NCI-H748 treated with DMSO at 0.1 percent for 48 hours (cell line): Measurements from ENCODE around the gene PCNT.
A peak's percentile ranks its signal among the peaks of the same experiment; 100 is the strongest.

Experiments
- DNase-seq: peaks from one replicate; lab custom pipeline; 2025; lab: John Stamatoyannopoulos, UW

PCNT gene, protein sequence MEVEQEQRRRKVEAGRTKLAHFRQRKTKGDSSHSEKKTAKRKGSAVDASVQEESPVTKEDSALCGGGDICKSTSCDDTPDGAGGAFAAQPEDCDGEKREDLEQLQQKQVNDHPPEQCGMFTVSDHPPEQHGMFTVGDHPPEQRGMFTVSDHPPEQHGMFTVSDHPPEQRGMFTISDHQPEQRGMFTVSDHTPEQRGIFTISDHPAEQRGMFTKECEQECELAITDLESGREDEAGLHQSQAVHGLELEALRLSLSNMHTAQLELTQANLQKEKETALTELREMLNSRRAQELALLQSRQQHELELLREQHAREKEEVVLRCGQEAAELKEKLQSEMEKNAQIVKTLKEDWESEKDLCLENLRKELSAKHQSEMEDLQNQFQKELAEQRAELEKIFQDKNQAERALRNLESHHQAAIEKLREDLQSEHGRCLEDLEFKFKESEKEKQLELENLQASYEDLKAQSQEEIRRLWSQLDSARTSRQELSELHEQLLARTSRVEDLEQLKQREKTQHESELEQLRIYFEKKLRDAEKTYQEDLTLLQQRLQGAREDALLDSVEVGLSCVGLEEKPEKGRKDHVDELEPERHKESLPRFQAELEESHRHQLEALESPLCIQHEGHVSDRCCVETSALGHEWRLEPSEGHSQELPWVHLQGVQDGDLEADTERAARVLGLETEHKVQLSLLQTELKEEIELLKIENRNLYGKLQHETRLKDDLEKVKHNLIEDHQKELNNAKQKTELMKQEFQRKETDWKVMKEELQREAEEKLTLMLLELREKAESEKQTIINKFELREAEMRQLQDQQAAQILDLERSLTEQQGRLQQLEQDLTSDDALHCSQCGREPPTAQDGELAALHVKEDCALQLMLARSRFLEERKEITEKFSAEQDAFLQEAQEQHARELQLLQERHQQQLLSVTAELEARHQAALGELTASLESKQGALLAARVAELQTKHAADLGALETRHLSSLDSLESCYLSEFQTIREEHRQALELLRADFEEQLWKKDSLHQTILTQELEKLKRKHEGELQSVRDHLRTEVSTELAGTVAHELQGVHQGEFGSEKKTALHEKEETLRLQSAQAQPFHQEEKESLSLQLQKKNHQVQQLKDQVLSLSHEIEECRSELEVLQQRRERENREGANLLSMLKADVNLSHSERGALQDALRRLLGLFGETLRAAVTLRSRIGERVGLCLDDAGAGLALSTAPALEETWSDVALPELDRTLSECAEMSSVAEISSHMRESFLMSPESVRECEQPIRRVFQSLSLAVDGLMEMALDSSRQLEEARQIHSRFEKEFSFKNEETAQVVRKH (N-terminal part only)

GRCh38 chr21:46323710-46324389 lies at the start of gene PCNT, which contains the start of gene C21orf58:
TSS of gene PCNT (plus strand) at chr21:46324156. CDS start at chr21:46324229, 73 bp downstream.
TSS of gene C21orf58 (minus strand) at chr21:46323870. CDS start at chr21:46322738, 1,132 bp downstream.
- DNase-seq = peak; percentile 93

DNA sequence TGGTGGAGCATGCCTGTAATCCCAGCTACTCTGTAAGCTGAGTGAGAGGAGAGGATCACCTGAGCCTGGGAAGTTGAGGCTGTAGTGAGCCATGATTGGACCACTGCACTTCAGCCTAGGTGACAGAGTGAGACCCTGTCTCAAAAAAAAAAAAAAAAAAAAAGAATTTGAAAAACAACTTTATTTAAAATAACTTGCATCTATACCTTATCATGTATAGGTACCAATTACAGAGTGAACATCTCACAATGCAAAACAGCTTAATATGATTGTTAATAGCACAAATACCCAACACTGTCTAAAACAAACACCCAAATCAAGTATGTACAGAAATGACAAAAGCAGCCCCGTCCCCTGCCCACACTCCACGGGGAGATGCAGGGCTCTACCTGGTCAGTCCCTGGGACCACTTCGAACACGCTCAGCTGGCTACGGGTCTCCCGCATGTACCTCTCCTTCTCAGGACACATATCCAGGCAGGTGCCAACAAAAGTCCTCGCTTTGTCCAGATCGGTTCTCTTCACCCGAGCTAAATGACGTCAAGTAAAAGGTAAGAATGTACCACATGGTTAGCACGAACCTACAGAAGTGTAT lies 49.1 kb upstream of the PCNT start:
- DNase-seq = no peak

DNA sequence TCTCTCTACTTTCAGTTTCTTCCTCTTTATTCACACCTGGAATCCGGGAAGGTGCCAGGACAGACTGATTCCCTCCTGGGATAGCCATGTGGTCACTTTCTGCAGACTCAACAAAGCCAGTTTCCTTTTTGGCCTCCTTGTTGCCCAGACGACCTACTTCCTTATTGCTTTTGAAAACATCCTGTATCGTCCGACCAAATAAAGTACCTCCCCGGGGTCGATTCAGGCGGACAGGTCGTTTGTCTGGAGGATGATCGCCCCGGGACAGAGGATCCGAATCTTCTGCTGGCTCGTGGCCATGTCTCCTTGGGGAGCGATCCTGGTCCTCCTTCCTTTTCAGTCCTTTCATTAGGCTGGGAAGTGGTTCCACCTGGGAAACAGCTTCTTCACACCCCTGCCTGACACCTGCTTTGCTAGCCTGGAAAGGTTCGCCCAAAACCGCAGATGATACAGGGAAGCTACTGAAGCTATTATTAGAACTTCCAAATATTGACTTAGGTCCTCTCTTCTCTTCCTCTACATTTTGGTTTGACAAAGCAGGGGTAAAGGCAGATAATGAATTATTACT lies 39.8 kb upstream of the PCNT start:
- DNase-seq = no peak

DNA sequence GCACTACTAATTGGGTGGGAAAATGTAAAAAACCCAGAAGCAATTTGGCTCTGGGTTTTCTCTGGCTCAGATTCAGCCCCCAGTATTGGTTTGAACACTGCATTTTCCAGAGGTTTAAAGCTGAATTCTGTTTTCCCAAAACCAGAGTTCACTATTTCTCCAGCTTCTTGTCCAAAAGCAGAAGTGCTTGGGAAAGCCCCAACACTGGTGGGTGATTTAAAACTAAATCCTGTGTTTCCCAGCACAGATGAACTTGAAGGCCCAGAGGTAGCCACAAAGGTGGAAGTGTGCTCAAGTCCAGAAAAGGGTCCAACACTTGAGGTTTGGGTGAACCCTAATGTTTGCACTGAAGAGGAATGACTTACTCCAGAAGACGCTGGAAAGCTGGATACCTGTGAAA lies 39.2 kb upstream of the PCNT start:
- DNase-seq = no peak

GRCh38 chr21:46285206-46285661 lies 38.7 kb upstream of the PCNT start, which contains the start of gene MCM3AP:
TSS of gene MCM3AP (minus strand) at chr21:46285611. CDS start at chr21:46285286, 325 bp downstream.
- DNase-seq = no peak

- peak; percentile 60 for DNase-seq
These were observed 38.0 kb upstream of the PCNT start, which contains the start of gene YBEY for GRCh38 chr21:46285761-46286647. TSS of gene YBEY (plus strand) at chr21:46286342. CDS start at chr21:46286914, 572 bp downstream.

- no peak for DNase-seq
These were observed 37.3 kb upstream of the PCNT start for GRCh38 chr21:46286648-46287002.

- DNase-seq = no peak
These were observed 36.4 kb upstream of the PCNT start for GRCh38 chr21:46287541-46287940.

GRCh38 chr21:46289655-46290179 lies 34.2 kb upstream of the PCNT start:
- no peak for DNase-seq

DNA sequence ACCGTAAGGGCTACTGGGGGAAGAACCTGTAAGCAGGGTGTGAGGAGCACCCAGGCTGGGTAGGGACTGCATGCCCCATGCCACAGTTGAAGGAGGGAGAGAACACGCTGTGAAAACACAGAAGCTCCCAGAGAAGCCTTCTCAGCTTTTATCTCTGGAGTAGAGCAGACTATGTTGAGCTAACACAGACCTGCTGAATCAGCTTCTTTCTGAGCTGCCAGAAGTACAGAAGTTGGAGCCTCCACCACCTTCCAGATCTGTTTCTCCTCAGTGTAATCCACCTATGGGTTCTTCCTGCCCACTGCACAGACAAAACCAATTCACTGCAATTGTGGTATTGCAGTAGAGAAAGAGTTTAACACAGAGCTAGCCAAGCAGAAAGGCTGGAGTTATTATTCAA lies 32.4 kb upstream of the PCNT start:
- no peak for DNase-seq

DNA sequence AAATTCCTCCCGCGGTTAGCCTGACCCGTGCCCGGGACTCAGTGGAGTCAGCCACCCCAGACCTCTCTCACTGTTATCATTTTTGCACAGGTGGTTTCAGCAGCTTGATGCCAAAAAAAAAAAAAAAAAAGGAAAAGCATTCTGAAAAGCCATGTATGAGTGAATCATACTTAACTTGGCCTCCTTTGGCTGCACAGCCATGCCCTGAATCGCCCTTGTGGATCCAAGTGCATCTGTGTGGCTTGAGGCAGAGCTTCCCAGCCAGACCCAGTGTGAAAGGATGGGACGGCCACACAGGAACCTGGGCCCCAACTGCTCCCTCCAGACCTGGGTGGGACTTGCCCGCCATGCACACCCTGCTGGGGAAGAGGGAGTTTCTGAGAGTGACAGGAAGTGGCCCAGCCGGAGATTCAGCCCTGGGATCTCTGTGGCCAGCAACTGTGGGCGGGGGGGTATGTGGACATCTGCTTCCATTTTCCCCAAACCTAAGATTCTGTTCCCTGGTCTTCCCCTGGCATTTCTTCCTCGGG lies 29.2 kb upstream of the PCNT start:
- no peak for DNase-seq

DNA sequence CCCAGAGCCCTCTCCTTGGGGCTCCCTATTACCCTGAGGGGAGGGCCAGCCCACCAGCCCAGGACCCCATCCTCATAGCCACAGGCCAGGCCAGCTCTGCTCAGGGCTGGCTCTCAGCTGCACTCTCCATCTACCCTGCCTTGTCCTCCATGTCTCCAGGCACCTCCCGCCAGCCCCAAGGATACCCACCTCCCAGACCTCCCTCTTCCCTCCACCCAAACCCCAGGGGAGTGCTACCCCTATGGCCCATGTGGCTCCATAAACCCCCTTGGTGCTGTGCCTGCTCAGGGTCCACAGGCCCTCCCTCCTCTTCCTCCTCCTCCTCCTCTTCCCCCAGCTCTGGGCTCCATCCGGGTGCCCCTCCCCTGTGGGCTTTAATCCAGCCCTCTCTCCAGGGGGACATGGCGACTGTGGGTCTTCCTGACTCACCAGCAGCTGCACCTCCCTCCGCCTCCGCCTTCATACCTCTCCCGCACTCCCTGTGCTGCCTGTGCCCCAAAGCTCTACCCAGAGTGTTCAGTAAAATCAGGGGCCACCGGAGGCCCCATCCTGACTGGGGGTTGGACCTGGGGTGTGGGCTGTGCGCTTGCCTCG lies 28.7 kb upstream of the PCNT start:
- DNase-seq = no peak

GRCh38 chr21:46295996-46296752 lies 27.8 kb upstream of the PCNT start:
- DNase-seq = no peak

GRCh38 chr21:46297338-46298271 lies 26.4 kb upstream of the PCNT start:
- DNase-seq = peak; percentile 40

DNA sequence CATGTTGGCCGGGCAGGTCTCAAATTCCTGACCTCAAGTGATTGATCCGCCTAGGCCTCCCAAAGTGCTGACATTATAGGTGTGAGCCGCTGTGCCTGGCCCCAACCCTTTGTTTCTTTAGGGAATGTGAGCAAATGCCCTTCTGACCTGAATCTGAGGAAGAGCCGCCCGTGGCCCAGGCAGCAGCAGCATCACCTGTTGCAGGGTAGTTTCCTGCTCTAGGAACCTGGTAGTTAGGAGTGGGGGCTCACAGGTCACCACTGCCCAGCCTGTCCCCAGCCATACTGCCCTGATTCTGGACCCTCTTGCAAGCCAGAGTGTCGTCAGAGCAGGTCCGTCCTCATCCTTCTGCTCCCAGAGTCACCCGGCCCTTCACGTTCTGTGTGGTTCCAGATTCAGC lies 24.8 kb upstream of the PCNT start:
- DNase-seq = no peak

DNA sequence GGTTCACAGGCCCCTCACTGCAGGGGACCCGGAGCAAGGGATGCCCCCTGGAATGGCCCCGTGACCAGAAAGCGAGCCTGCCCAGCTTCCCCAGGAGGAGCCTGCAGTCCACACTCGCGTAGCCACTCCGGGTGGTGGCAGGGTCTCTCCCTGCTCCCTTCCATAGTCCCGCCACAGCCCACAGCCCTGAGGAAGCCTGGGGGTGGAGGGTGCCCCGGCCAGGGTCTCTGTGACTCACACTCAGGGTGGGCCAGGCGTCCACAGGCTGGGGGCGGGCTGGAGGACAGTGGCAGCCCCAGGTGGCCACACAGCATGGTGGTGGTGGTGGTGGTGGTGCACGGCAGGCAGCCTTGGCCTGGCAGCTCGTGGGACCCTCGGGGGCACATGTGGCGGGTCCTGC lies 22.2 kb upstream of the PCNT start:
- DNase-seq = no peak

GRCh38 chr21:46304437-46304836 lies 19.5 kb upstream of the PCNT start:
- no peak for DNase-seq
